Osteocyte (in vitro differentiated cells): Measurements from ENCODE around the gene TBL1XR1. TPM values are rescaled to one million over a fixed set of nuclear protein-coding genes. Genes with fewer than 3 reads are reported as not detected.

Source experiments
- DNase-seq: peaks from one replicate; pipeline ENCODE4 v3.0.0; 2021; ENCODE audit warnings: mixed read lengths; ENCODE audit not compliant: unreplicated experiment; ENCODE audit errors: extremely low spot score
- H3K27ac Mint-ChIP-seq: one replicate; pipeline ENCODE4 v1.8.0; 2021; ENCODE audit warnings: mild to moderate bottlenecking, mixed read lengths; ENCODE audit not compliant: unreplicated experiment
- H3K27me3 Mint-ChIP-seq: one replicate; pipeline ENCODE4 v1.8.0; 2021; ENCODE audit warnings: mixed read lengths; ENCODE audit not compliant: unreplicated experiment
- H3K36me3 Mint-ChIP-seq: one replicate; pipeline ENCODE4 v1.8.0; 2021; ENCODE audit warnings: mixed read lengths; ENCODE audit not compliant: unreplicated experiment
- H3K4me1 Mint-ChIP-seq: one replicate; pipeline ENCODE4 v1.8.0; 2021; ENCODE audit warnings: mixed read lengths; ENCODE audit not compliant: unreplicated experiment
- H3K4me3 Mint-ChIP-seq: one replicate; pipeline ENCODE4 v1.8.0; 2021; ENCODE audit warnings: mild to moderate bottlenecking, moderate library complexity, mixed read lengths; ENCODE audit not compliant: unreplicated experiment
- H3K9me3 Mint-ChIP-seq: one replicate; pipeline ENCODE4 v1.8.0; 2021; ENCODE audit warnings: mixed read lengths; ENCODE audit not compliant: unreplicated experiment
- CTCF ChIP-seq: fragments of 200-600 bp; sonication (generic); IDR thresholded peaks from 2 replicates; pipeline ENCODE4 v1.5.0; 2021; ENCODE audit warnings: antibody characterized with exemption, mild to moderate bottlenecking, moderate library complexity
- total RNA-seq: library from RNA; stranded (reverse); gene quantifications from 2 replicates; pipeline ENCODE4 v1.2.1, GENCODE V29; 2021

TBL1XR1 gene
- total RNA-seq, 1 donor from 2014 or later, result 370 TPM

GRCh38 chr3:177213801-177214535 lies 16.7 kb upstream of the TBL1XR1 start:
- Mint-ChIP-seq H3K36me3 (no peaks in the 10 kb centered on the region), H3K4me3 (no peak overlapping the region), H3K27me3 (no peaks in the 10 kb centered on the region), H3K27ac (no peak overlapping the region), H3K9me3 (no peaks in the 10 kb centered on the region), H3K4me1 (peaks cover 8% of the 10 kb centered on the region)
- DNase-seq, result no peak
- no peak for TF ChIP-seq CTCF

GRCh38 chr3:177212756-177213155 lies 15.5 kb upstream of the TBL1XR1 start:
- Mint-ChIP-seq H3K4me1 (peaks cover 8% of the 10 kb centered on the region), H3K4me3 (no peak overlapping the region), H3K9me3 (no peaks in the 10 kb centered on the region), H3K36me3 (no peaks in the 10 kb centered on the region), H3K27ac (no peak overlapping the region), H3K27me3 (no peaks in the 10 kb centered on the region)
- DNase-seq, result no peak
- TF ChIP-seq CTCF, result no peak

GRCh38 chr3:177212278-177212610 lies 15.0 kb upstream of the TBL1XR1 start:
- Mint-ChIP-seq H3K4me1 (peaks cover 8% of the 10 kb centered on the region), H3K4me3 (no peak overlapping the region), H3K9me3 (no peaks in the 10 kb centered on the region), H3K27ac (no peak overlapping the region), H3K36me3 (no peaks in the 10 kb centered on the region), H3K27me3 (no peaks in the 10 kb centered on the region)
- DNase-seq, result no peak
- no peak for TF ChIP-seq CTCF

- Mint-ChIP-seq H3K27ac (no peak overlapping the region), H3K9me3 (no peaks in the 10 kb centered on the region), H3K4me1 (peaks cover 8% of the 10 kb centered on the region), H3K4me3 (no peak overlapping the region), H3K27me3 (no peaks in the 10 kb centered on the region), H3K36me3 (no peaks in the 10 kb centered on the region)
- no peak for TF ChIP-seq CTCF
- DNase-seq, result no peak
Measured at GRCh38 chr3:177211503-177212277, 14.4 kb upstream of the TBL1XR1 start.

- Mint-ChIP-seq H3K27me3 (no peaks in the 10 kb centered on the region), H3K9me3 (no peaks in the 10 kb centered on the region), H3K36me3 (no peaks in the 10 kb centered on the region), H3K27ac (no peak overlapping the region), H3K4me1 (peaks cover 8% of the 10 kb centered on the region), H3K4me3 (no peak overlapping the region)
- DNase-seq, result no peak
- no peak for TF ChIP-seq CTCF
Measured at GRCh38 chr3:177210744-177211502, 13.6 kb upstream of the TBL1XR1 start.
